Nucleus accumbens (tissue), 56 donors: ENCODE measurements around the gene FASTKD1.
A peak's percentile ranks its signal among the peaks of the same experiment; 100 is the strongest.
"Not testable (repeated sequence)": the region's sequence is repeated elsewhere in the genome, so short reads cannot be mapped to it uniquely, and the experiment has no call there.

Source experiments
- DNase-seq, 56 donors: peaks; one replicate each; lab custom pipeline; 2025; lab: John Stamatoyannopoulos, UW

FASTKD1 gene

GRCh38 chr2:169573160-169573973, at the start of gene FASTKD1:
FASTKD1 (minus strand) TSS chr2:169573865; CDS start chr2:169572029, 1,836 bp downstream.
- DNase-seq, result peak; percentile 41 to 96 (median 84)

GRCh38 chr2:169623235-169623634, 49.6 kb upstream of the FASTKD1 start:
- no peak for DNase-seq

GRCh38 chr2:169620509-169620908, 46.8 kb upstream of the FASTKD1 start:
- DNase-seq, result no peak

GRCh38 chr2:169619946-169620345, 46.3 kb upstream of the FASTKD1 start:
- no peak for DNase-seq

GRCh38 chr2:169615982-169616381, 42.3 kb upstream of the FASTKD1 start:
- not testable (repeated sequence) for DNase-seq

GRCh38 chr2:169613876-169614275, 40.2 kb upstream of the FASTKD1 start:
- DNase-seq, result no peak

- no peak for DNase-seq
Observed at GRCh38 chr2:169609264-169609663, 35.6 kb upstream of the FASTKD1 start.

GRCh38 chr2:169599568-169599967, 25.9 kb upstream of the FASTKD1 start:
- no peak for DNase-seq

- DNase-seq, result no peak
Observed at GRCh38 chr2:169598982-169599381, 25.3 kb upstream of the FASTKD1 start.

GRCh38 chr2:169596546-169596945, 22.9 kb upstream of the FASTKD1 start:
- DNase-seq, result not testable (repeated sequence)

- DNase-seq, result no peak
Observed at GRCh38 chr2:169590804-169591203, 17.1 kb upstream of the FASTKD1 start.

- no peak for DNase-seq
Observed at GRCh38 chr2:169585673-169586072, 12.0 kb upstream of the FASTKD1 start.

- DNase-seq, result peak; percentile 48 to 93 (median 85)
Observed at GRCh38 chr2:169584005-169584877, 10.6 kb upstream of the FASTKD1 start, which contains the start of gene PPIG. PPIG (plus strand) TSS chr2:169584351; CDS start chr2:169604042, 19,691 bp downstream.

- DNase-seq, result no peak
Observed at GRCh38 chr2:169583518-169583917, 9.9 kb upstream of the FASTKD1 start.

- DNase-seq, result not testable (repeated sequence)
Observed at GRCh38 chr2:169582552-169583266, 9.0 kb upstream of the FASTKD1 start.

- no peak for DNase-seq
Observed at GRCh38 chr2:169579044-169579443, 5.4 kb upstream of the FASTKD1 start.

GRCh38 chr2:169575264-169575663, 1.6 kb upstream of the FASTKD1 start:
- DNase-seq, result not testable (repeated sequence)

GRCh38 chr2:169574539-169574938, 874 bp upstream of the FASTKD1 start:
- DNase-seq, result not testable (repeated sequence)

GRCh38 chr2:169573974-169574299, 272 bp upstream of the FASTKD1 start:
- no peak for DNase-seq

GRCh38 chr2:169572821-169573159, 875 bp downstream of the FASTKD1 start:
- DNase-seq, result no peak

- no peak for DNase-seq
Observed at GRCh38 chr2:169572189-169572588, 1.5 kb downstream of the FASTKD1 start.
